SIG-M5 treated with dmso at 0.1 percent for 504 hours (cell line): ENCODE data around the gene SSC5D.
"Not testable (repeated sequence)": the region's sequence is repeated elsewhere in the genome, so short reads cannot be mapped to it uniquely, and the experiment has no call there.

Source experiments
- DNase-seq: peaks from one replicate; lab custom pipeline; 2025; ENCODE audit not compliant: unreplicated experiment; lab: John Stamatoyannopoulos, UW

SSC5D gene

GRCh38 chr19:55487924-55488687 lies at the start of gene SSC5D:
Gene SSC5D, plus strand, starts transcription at chr19:55488436. Its CDS starts 154 bp downstream, at chr19:55488590.
- DNase-seq, result no peak

- no peak for DNase-seq
Measured at GRCh38 chr19:55439052-55439451, 49.2 kb upstream of the SSC5D start.

- DNase-seq, result no peak
Measured at GRCh38 chr19:55440411-55441105, 47.7 kb upstream of the SSC5D start.

DNA sequence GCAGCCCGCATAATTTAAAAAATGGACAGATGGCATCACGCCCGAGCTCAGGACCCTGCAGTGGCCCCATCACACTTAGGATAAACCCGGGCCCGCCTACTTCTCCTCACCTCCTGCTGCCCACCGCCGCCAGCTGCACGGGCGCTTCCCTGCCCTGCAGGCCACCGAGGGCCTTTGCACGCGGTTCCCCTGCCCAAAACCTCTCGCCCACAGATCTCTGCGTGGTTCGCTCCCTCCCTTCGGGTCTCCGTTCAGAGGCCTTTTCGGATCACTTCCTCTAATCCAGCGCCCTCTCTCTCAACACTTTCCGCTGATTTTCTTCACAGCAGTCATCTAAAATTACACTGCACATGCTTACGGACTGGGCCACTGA lies 46.9 kb upstream of the SSC5D start:
- DNase-seq, result peak; percentile 77

GRCh38 chr19:55441692-55442321 lies 46.4 kb upstream of the SSC5D start:
- DNase-seq, result no peak

DNA sequence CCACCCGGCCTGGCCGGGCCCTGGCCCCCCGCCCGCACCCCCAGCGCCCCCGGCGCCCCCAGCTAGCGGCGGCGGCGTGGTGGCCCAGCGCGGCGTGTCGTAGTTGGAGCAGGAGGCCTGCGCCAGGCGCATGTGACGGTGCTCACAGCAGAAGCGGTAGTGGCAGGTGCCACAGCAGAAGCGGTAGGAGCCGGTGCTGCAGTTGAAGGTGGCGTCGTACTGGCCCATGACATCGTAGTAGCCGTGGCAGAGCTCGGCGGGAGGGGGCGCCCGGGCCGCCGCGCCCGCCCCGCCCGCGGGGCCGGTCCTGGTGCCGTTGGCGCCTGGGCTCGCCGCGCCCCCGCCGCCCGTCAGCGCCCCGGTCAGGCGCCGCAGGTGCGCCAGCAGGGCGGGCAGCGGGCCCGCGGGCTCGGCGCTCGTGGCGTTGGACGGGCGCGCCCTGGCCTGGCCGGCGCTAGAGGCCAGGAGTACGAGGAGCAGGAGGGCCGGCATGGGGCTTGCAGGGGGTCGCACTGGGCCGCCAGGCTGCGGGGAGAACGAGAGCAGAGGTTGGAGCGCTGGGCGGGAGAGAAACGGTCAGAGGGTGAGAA lies 45.8 kb upstream of the SSC5D start:
- no peak for DNase-seq

- DNase-seq, result no peak
Measured at GRCh38 chr19:55443045-55443823, 45.0 kb upstream of the SSC5D start, which contains the start of gene SHISA7. Gene SHISA7, minus strand, starts transcription at chr19:55443300. Its CDS starts 437 bp downstream, at chr19:55442863.

DNA sequence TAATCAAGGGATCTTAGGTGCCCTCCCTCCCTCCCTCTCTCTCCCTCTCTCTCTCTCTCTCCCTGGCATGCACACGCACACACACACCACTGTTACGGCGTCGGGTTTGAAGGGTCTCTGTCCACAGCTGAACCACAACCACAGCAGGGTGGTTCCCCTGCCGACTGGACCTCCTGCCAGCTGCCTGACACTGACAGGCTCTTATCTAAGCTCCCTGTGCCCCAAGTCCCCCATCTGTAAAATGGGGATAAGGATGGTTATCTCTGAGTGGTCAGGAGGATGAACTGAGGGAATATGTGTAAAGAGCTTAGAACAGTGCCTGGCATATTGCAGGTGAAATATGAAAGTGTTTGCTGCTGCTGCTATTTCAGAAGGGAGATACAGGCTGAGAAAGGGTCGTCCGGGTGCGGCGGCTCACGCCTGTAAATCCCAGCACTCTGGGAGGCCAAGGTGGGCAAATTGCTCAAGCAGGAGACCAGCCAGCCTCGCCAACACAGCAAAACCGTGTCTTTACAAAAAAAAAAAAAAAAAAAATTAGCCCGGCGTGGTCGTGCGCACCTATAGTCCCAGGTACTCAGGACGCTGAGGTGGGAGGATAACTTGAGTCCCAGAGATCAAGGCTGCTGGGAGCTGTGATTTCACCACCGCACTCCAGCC lies 44.3 kb upstream of the SSC5D start:
- no peak for DNase-seq

DNA sequence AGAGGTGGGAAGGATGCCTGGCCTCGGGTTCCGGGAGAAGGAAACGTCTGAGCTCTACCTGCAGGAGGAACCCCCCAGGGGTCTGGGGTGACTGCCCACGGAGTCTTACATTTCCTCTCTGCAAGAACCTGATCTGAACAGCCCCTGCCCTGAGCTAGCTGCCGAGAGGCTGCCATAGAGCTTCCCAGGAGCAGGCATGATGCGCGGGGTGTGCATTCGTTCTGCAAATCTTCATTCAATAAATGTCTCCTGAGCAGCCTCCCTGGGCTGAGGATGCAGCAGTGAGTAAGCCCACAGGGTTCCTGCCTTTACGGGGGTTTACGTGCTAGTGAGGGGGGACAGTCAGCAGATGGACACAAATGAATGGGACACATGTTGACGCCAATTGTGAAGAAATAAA lies 43.6 kb upstream of the SSC5D start:
- no peak for DNase-seq

DNA sequence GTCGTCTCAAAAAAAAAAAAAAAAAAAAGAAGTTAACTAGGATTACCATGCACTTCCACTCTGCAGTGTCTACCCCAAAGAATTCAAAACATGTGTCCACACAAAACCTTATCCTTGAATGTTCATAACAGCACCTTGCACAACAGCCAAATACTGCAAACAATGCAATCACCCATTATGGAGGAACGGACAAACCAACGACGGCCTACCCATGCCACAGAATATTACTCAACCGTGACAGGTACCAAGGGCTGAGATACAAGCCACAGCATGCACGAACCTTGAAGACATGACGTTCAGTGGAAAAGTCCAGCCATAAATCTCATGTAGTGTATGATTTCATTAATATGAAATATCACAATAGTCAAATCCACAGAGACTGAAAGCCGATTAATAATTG lies 42.2 kb upstream of the SSC5D start:
- no peak for DNase-seq

GRCh38 chr19:55447421-55448174 lies 40.6 kb upstream of the SSC5D start:
- no peak for DNase-seq

GRCh38 chr19:55448175-55448490 lies 40.1 kb upstream of the SSC5D start:
- DNase-seq, result not testable (repeated sequence)

- DNase-seq, result no peak
Measured at GRCh38 chr19:55449469-55449868, 38.8 kb upstream of the SSC5D start.

- DNase-seq, result no peak
Measured at GRCh38 chr19:55451163-55451964, 36.9 kb upstream of the SSC5D start.

- DNase-seq, result no peak
Measured at GRCh38 chr19:55451965-55452748, 36.1 kb upstream of the SSC5D start.

GRCh38 chr19:55452749-55453346 lies 35.4 kb upstream of the SSC5D start:
- peak; percentile 35 for DNase-seq

DNA sequence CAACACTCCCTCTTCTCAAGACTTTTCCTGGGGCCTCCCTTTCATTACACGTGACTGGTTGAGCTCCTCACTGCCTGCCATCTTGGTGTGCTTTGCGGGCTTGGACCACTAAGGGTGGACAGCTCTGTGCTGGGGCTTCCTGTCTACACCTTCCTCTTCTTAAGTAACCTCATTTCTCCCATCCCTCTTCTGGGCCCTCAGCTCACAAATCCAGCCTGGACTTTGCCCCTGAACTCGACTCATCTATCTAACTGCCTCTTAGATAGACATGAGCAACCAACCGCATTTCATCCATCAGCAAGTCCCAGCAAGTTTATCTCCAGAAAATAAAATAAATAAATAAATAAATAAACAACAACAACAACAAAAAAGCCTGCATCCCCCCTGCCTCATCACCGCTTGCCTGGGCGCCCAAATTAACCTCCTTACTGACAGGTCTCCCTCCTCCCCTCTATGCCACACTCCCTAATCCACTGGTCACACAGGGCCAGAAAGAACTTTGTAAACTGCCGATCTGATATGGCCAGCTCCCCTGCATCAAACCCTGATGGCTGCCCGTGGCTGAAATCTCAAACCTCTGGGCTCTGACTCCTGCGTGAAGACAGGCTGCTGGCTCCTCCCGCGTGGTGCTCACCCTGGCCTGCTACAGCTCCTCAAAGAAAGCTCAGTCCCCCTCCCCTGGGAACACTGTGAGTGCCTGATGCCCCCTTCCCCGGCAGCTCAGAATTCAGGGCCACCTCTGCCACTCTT lies 34.5 kb upstream of the SSC5D start:
- DNase-seq, result no peak
